Limb (tissue), 2 donors: ENCODE measurements around the gene TUB.

Experiments
- DNase-seq, 2 donors: peaks; one replicate each; pipeline ENCODE4 v3.0.0-alpha.2; 2016; ENCODE audit errors: extremely low spot score in 2 of 2

The TUB gene

GRCh38 chr11:8045839-8046238 is 35.2 kb upstream of the TUB start:
- DNase-seq = no peak

DNA sequence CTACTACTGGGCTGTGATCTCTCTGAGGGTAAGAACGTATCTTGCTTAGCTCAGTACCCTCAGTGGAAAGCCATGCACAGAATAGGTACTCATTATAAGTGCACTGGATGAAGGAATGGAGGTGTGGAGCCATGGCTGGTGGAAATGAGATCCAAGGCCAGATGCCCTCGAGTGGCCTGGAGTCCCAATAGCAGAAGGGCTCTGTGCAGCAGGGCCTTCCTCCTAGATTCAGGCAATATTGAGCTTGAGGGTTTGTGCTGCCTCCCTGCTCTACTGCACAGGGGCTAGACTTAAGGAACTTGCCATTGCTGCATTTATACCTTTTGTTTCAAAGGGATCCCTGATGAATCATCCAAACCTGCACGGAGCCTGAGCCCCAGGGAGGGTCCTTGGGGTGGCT is 33.6 kb upstream of the TUB start:
- DNase-seq = no peak

DNA sequence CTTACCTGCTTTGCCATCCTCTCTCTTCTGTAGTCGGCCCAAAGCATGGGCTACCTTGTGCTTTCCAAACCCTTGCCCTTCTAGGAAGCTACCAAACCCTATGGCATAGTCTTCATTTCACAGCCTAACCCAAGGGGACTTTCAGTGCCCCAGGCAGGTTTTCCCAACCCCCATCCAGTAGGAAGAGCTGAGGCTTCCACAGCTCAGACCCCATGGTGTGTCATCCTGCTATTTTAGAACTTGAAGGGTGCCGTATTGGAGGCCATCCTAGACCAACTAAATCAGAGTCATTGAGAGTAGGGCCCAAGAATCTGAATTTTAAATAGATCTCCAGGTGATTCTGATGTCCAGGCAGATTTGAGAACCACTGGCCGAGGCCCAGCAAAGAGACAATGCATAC is 31.9 kb upstream of the TUB start:
- DNase-seq = no peak

DNA sequence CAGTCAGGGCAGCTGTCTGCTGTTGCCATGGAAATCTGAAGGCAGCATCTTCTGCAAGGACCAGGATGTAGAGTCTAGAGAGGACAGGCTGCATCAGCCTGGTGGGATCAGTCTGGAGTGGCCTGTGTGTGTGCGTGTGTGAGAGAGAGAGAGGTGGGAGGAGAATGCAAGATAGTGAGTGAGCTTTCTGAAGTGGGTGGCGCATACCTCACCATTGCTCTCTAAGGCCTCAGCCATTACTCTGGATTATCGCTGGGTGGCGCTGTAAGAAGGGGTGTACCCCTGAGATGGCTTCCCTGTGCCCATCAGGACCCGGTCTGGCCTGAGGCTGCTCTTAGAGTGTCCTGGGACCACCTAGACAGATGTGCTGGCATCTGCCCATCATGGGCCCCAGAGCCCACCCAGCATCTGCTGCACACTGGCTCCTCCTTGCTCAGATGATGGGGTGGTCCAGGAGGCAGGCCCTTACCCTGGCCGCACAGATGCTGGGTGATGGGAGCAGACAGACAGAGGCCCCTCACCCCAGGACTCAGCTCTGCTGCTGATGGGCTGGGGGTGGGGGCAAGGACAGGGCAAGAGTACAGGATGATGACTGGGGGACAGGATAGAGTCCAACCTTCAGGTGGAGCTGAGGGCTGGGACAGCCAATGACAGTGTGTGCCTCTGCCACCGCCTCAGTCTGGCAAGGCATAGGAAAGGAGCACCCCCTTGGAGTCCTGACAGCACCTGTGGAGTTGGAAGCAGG is 25.7 kb upstream of the TUB start:
- DNase-seq = no peak

DNA sequence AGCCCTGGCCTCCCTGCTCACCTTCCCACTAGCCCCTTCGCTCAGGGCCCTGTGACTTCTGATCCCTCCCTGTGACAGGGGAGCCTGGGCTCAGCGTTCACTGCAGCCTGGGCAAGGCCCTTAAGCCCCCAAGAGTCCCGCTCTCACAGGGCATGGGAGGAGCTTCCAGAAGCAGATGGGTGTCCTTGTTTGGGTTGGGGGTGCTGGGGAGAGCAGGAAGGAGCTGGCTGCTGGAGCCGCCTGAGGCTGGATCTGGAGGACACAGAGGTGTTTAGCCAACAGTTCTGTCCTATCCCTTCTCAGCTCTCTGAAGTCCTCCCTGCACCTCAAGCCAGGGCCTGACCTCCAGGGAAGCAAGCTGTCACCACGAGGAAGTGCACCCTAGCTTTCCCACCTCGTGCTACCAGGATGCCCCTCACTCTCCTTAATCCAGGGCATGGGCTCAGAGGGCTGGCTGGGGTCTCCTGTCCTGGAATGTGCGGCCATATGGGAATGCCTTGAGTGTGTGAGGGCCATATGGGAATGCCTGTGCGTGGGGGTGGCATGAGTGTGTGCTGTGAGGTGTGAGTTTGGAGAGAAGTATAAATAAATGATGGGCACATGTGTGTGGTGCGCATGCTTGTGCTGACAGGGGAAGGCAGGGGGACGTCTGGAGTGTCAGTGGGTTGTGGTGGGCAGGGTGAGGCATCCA is 25.0 kb upstream of the TUB start:
- DNase-seq = no peak

- no peak for DNase-seq
Observed at GRCh38 chr11:8056810-8057463, 24.1 kb upstream of the TUB start.

GRCh38 chr11:8058216-8058615 is 22.8 kb upstream of the TUB start:
- no peak for DNase-seq

DNA sequence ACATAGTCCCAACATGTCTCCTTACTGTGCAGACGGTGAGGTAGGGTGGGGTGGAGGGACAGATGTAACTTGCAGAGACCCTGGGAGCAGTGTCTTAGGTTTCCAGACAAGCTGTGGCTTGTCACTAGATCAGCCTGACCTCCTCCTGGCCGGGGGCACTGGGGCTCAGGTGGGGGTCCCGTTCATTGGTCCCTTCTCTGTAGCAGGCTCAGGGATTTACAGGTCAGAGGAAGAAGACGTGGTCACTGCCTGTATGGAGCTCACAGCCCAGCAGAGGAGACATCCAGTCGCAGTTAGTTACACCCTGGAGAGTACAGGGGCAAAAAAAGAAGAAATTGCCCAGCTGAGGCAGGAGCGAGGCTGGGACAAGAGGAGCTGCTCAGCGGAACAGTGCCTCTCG is 22.0 kb upstream of the TUB start:
- no peak for DNase-seq

DNA sequence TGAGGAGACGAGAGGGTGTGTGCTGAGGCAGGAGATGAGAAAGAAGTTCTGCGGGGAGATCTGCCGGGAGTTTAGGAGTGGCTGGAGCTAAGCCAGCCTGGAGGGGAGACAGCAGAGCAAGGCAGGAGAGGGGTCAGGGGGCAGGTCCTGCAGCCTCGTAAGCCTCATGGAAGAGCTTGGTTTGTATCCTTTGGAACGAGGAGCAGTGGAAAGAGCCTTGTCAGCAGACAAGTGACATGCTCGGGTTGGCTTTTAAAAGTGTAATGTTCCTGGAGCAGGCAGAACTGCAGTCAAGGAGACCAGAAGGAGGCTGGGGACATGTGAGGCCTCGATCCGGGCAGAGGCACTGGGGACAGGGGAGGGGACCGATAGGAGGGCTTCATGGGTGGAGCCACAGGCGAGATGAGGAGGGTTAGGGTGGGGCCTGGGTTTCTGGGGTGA is 21.4 kb upstream of the TUB start:
- no peak for DNase-seq

DNA sequence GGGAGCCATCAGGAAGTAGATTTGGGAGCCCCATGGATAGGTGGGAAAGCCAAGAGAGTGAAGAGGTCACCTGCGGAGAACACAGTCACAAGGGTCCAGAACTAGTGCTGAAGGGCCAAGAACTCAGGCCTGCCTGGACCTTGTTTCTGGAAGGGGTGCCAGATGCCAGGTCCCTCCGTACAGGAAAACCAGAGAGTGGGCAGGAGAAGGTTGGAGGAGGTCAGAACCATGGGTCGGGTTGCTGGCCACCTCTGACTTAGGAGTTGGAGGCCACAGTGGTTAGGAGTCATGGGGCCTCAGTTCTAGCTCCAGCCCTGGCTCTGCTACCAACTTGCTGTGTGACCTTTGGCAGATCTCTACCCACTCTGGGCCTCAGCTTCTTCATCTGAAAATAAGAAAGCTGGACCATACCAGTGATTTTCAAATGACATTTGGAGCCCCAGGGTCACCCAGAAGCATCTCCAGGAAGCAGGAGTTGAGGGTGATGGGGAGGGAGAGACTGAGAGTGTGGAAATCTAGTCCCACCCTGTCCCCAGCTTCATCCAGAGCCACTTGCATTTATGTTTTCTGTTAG is 20.8 kb upstream of the TUB start:
- peak in 1 of 2 donors; percentile 15 for DNase-seq

DNA sequence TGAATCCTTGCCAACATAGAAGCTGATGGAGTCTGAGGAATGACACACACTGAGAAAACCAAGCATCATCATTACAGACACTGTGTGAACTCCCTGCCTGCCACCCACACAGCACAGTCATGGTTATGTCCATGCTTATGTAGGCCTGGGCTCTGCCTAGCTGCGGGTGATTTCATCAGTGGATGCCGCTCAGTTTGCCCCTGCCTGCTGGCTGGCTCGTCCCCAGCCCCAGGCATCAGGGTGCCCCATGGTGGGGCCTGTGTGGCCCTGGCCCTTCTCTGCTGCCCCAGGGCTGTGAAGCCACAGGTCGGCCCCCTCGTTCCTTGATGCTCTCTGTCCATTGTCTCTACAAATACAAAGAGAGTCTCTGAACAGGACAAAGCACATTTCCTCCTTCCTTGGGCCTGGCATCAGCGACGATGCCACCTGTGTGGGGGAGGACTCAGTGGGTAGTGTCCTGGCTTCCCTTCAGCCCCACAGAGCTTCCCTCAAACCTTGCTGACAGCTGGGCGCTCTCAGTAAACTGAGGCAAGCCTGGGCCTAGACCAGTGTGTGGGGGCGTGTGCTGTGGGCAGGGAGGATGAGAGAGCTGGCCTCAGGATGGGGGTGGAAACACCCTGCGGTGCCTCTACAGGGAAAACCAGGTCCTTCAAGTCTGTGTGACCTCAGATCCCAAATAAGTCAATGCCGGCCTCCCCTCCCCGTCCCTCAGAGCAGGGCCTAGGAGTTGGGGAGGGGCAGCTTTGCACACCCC is 20.0 kb upstream of the TUB start:
- no peak for DNase-seq

GRCh38 chr11:8061555-8062428 is 19.2 kb upstream of the TUB start:
- DNase-seq = peak in 1 of 2 donors; percentile 15

- DNase-seq = no peak
Observed at GRCh38 chr11:8062781-8063257, 18.2 kb upstream of the TUB start.

- DNase-seq = peak in 1 of 2 donors; percentile 40
Observed at GRCh38 chr11:8063324-8063723, 17.7 kb upstream of the TUB start.

GRCh38 chr11:8065031-8065430 is 16.0 kb upstream of the TUB start:
- DNase-seq = no peak

DNA sequence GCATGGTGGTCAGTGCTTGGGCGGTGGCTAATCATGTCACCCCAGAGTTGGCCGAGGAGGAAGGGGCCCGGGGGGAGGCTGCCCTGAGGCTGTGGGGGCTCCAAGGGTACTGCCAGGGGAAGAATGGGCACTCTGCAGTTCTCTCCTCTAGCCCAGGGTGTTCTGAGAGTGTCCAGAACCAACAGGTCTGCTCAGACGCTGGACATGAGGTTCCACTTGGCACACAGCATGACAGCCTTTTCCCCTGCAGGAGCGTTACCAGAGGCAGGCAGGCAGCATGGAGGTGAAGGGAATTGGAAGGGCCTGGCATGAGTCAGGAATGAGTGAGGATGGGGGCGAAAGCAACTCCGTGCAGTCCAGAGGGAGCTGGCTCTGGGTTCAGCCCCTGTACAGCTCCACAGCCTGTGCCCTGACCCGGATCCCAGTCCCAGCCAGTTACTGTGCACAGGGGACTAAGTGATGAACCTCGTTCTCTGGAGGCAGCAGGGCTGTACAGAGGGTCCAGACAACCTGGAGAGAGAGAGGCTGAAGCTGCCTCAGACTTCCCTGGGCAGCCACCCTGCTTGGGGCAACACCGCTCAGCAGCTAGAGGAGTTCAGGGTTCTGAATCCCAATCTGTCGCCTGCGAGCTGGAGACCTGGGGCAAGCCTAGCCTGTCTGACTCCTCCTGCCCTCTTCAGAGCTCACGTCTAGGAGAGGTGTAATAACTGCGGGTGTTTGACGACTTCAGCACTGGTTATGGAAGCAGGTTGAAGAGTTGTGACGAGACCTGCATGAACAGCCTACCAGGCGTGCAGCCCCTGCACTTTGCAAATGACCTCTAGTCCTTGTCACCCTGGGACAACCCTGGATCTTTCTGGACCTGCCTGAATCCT is 14.7 kb upstream of the TUB start:
- DNase-seq = no peak

DNA sequence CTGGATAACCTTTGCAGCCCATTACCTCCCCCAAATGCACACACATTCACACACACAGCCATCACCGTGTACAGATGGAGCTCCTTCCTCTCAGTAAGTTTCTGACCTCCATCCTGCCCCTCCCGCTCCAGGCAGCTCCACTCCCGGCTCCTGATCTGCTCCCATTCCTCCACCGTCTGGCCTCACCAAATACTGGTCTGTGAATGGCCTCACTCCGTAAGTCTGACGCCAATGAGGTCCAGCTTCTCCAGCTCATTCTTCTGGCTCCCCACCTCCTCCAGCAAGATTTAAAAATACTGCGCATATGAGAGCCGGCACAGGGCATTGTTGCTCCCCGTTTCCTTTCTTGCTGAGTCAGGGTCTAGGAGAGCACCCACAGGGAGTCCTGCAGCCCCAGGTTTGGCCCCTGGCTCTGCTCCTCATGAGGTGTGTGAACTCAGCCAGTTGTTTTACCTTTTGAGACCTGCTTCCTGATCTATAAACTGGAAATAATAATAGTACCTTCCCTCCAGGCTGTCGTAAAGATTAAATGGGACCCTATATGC is 14.0 kb upstream of the TUB start:
- DNase-seq = no peak

GRCh38 chr11:8067567-8067928 is 13.5 kb upstream of the TUB start:
- DNase-seq = no peak

- no peak for DNase-seq
Observed at GRCh38 chr11:8067929-8068575, 13.0 kb upstream of the TUB start.
